IMR-90 (cell line): Measurements from ENCODE around the gene SLC5A2. TPM values are rescaled to one million over a fixed set of nuclear protein-coding genes. Genes with fewer than 3 reads are reported as not detected.

Source experiments
- ATAC-seq: fragments of 200-7000 bp; cut with Tn5 transposase; 2 replicates; pipeline ENCODE4 v1.9.1; 2020; ENCODE audit warnings: low read depth, mild to moderate bottlenecking, moderate library complexity
- BruUV-seq: library from RNA; stranded (reverse); fragments of 400-500 nt; replicated peaks from 2 replicates; lab custom pipeline; 2021; lab: Mats Ljungman, UMichigan
- CTCF ChIA-PET: fragments of 300-600 bp; formaldehyde crosslinking; extraction: SDS; loops from one replicate; lab custom pipeline; 2021; ENCODE audit warnings: antibody characterized with exemption; lab: Yijun Ruan, JAX
- POLR2A ChIA-PET: fragments of 300-600 bp; sonication (Branson Sonifier 250); formaldehyde crosslinking; loops from one replicate; lab custom pipeline; 2022; ENCODE audit warnings: antibody characterized with exemption; ENCODE audit not compliant: unreplicated experiment; lab: Charles Lee
- DNase-seq: peaks from one replicate; pipeline ENCODE4 v3.0.0; 2013
- H2AFZ ChIP-seq: replicated peaks from 2 replicates; pipeline ENCODE3; 2013; ENCODE audit warnings: low read length, mild to moderate bottlenecking; ENCODE audit not compliant: poor library complexity
- H2AK5ac ChIP-seq: 2 replicates; pipeline ENCODE4 v1.6.1; 2013; ENCODE audit warnings: low read depth, low read length, inconsistent platforms
- H2AK9ac ChIP-seq: replicated peaks from 2 replicates; pipeline ENCODE3; 2013; ENCODE audit warnings: mild to moderate bottlenecking, low read depth, low read length, moderate library complexity; ENCODE audit not compliant: poor library complexity
- H2BK120ac ChIP-seq: 2 replicates; pipeline ENCODE4 v1.6.1; 2013; ENCODE audit warnings: low read depth, low read length, inconsistent platforms
- H2BK15ac ChIP-seq: 3 replicates; pipeline ENCODE4 v1.6.1; 2013; ENCODE audit warnings: low read depth, low read length, inconsistent platforms
- H2BK20ac ChIP-seq: 2 replicates; pipeline ENCODE4 v1.6.1; 2013; ENCODE audit warnings: low read depth, mild to moderate bottlenecking, inconsistent platforms, low read length, moderate library complexity
- H2BK5ac ChIP-seq: 2 replicates; pipeline ENCODE4 v1.6.1; 2013; ENCODE audit warnings: mild to moderate bottlenecking, low read depth, low read length, inconsistent platforms; ENCODE audit not compliant: poor library complexity, severe bottlenecking
- H3K14ac ChIP-seq: replicated peaks from 2 replicates; pipeline ENCODE4 v1.6.1; 2013; ENCODE audit warnings: low read depth, low read length, inconsistent platforms
- H3K18ac ChIP-seq: 2 replicates; pipeline ENCODE4 v1.6.1; 2013; ENCODE audit warnings: low read depth, low read length, control low read depth
- H3K23ac ChIP-seq: 2 replicates; pipeline ENCODE4 v1.6.1; 2013; ENCODE audit warnings: low read depth, low read length, inconsistent platforms
- H3K27ac ChIP-seq: 2 replicates; pipeline ENCODE4 v1.5.1; 2013; ENCODE audit warnings: mild to moderate bottlenecking, control low read depth, low read length; ENCODE audit not compliant: insufficient read depth
- H3K27me3 ChIP-seq: 2 replicates; pipeline ENCODE4 v1.6.1; 2013; ENCODE audit warnings: low read length; ENCODE audit not compliant: control insufficient read depth, insufficient read depth
- H3K36me3 ChIP-seq: 2 replicates; pipeline ENCODE4 v1.6.1; 2013; ENCODE audit warnings: low read length, mixed read lengths; ENCODE audit not compliant: control insufficient read depth, insufficient read depth
- H3K4ac ChIP-seq: 2 replicates; pipeline ENCODE4 v1.6.1; 2013; ENCODE audit warnings: low read depth, low read length, inconsistent platforms
- H3K4me1 ChIP-seq: 2 replicates; pipeline ENCODE4 v1.6.1; 2013; ENCODE audit warnings: low read length, mixed read lengths; ENCODE audit not compliant: control insufficient read depth, insufficient read depth
- H3K4me2 ChIP-seq: 2 replicates; pipeline ENCODE4 v1.6.1; 2013; ENCODE audit warnings: low read depth, mild to moderate bottlenecking, control low read depth, low read length, moderate library complexity
- H3K4me3 ChIP-seq: 2 replicates; pipeline ENCODE4 v1.5.1; 2013; ENCODE audit warnings: low read depth, mild to moderate bottlenecking, control low read depth, low read length, moderate library complexity; ENCODE audit not compliant: insufficient read depth
- H3K56ac ChIP-seq: 2 replicates; pipeline ENCODE4 v1.6.1; 2013; ENCODE audit warnings: low read length, inconsistent platforms; ENCODE audit not compliant: insufficient read depth; ENCODE audit errors: extremely low read depth
- H3K79me1 ChIP-seq, 2 experiments: 2 replicates each; pipeline ENCODE4 v1.6.1; 2013; ENCODE audit warnings: low read length in 2 of 2, inconsistent platforms in 1 of 2, low read depth in 1 of 2
- H3K9ac ChIP-seq: 2 replicates; pipeline ENCODE4 v1.6.1; 2013; ENCODE audit warnings: low read depth, low read length, control low read depth
- H3K9me1 ChIP-seq: 2 replicates; pipeline ENCODE4 v1.6.1; 2013; ENCODE audit warnings: low read length, inconsistent platforms; ENCODE audit not compliant: insufficient read depth
- H3K9me3 ChIP-seq: 2 replicates; pipeline ENCODE4 v1.6.1; 2013; ENCODE audit warnings: low read length; ENCODE audit not compliant: control insufficient read depth, insufficient read depth
- H4K20me1 ChIP-seq: 2 replicates; pipeline ENCODE4 v1.6.1; 2013; ENCODE audit warnings: low read length, inconsistent platforms; ENCODE audit not compliant: insufficient read depth
- H4K5ac ChIP-seq: 2 replicates; pipeline ENCODE4 v1.6.1; 2013; ENCODE audit warnings: mild to moderate bottlenecking, low read depth, low read length, control low read depth
- H4K8ac ChIP-seq, 2 experiments: 2 replicates each; pipeline ENCODE4 v1.6.1; 2013; ENCODE audit warnings: low read depth in 2 of 2, low read length in 2 of 2, control low read depth in 1 of 2, inconsistent platforms in 1 of 2
- H4K91ac ChIP-seq: 2 replicates; pipeline ENCODE4 v1.6.1; 2013; ENCODE audit warnings: low read depth, low read length, inconsistent platforms; ENCODE audit not compliant: insufficient read depth
- BHLHE40 ChIP-seq: fragments of 150-350 bp; IDR thresholded peaks from 2 replicates; pipeline ENCODE4 v1.6.1; 2016; ENCODE audit warnings: mild to moderate bottlenecking, low read depth, low read length
- FOS ChIP-seq: fragments of 150-350 bp; IDR thresholded peaks from 2 replicates; pipeline ENCODE4 v1.6.1; 2016; ENCODE audit warnings: low read depth, low read length
- MAFK ChIP-seq: IDR thresholded peaks from 2 replicates; pipeline ENCODE4 v1.6.1; 2012; ENCODE audit warnings: low read depth, low read length, improper control_type of control experiment
- MAZ ChIP-seq: IDR thresholded peaks from 2 replicates; pipeline ENCODE4 v1.6.1; 2012; ENCODE audit warnings: low read depth, mild to moderate bottlenecking, low read length, improper control_type of control experiment, moderate library complexity, borderline replicate concordance
- NFE2L2 ChIP-seq: fragments of 150-350 bp; IDR thresholded peaks from 2 replicates; pipeline ENCODE4 v1.6.1; 2016; ENCODE audit warnings: low read depth, mild to moderate bottlenecking, low read length
- POLR2A ChIP-seq: IDR thresholded peaks from 2 replicates; pipeline ENCODE4 v1.6.1; 2012; ENCODE audit warnings: mild to moderate bottlenecking, low read depth, low read length
- RCOR1 ChIP-seq: IDR thresholded peaks from 2 replicates; pipeline ENCODE4 v1.6.1; 2012; ENCODE audit warnings: mild to moderate bottlenecking, low read length, improper control_type of control experiment; ENCODE audit not compliant: insufficient replicate concordance
- RFX5 ChIP-seq: IDR thresholded peaks from 2 replicates; pipeline ENCODE4 v1.8.0; 2012; ENCODE audit warnings: low read depth, mild to moderate bottlenecking, low read length, moderate library complexity
- WGBS, 2 experiments: methylation state at CpG; one replicate each; pipeline versions ENCODE4 v1.1.5 to v1.1.7; 2013; ENCODE audit warnings: missing lambda C conversion rate in 2 of 2; ENCODE audit not compliant: insufficient read length in 1 of 2; ENCODE audit errors: extremely low coverage in 2 of 2; 5-methylcytosine and 5-hydroxymethylcytosine counted together
- dilution Hi-C: fragments of 300-500 bp; cut with HindIII; formaldehyde crosslinking; loops from one replicate; pipeline ENCODE4 v1.14.3; 2018; ENCODE audit warnings: low sequenced_read_pairs; ENCODE audit not compliant: unreplicated experiment
- in situ Hi-C: fragments of 300-500 bp; cut with MboI; formaldehyde crosslinking; loops from 3 replicates; pipeline ENCODE4 v1.14.3; 2019; ENCODE audit warnings: low sequenced_read_pairs, inconsistent platforms, mixed read lengths
- intact Hi-C: fragments of 100-400 bp; cut with micrococcal nuclease; formaldehyde crosslinking; loops from 2 replicates; pipeline ENCODE4 v1.10.0; 2022
- polyA plus RNA-seq, 3 experiments: library from polyadenylated mRNA; depleted of rRNA; stranded (reverse); fragments of >200 nt; gene quantifications; 2 replicates each; pipeline ENCODE4 v1.2.3, GENCODE V29; 2012; ENCODE audit warnings: low replicate concordance in 1 of 3
- total RNA-seq: library from RNA; depleted of rRNA; stranded (reverse); fragments of >200 nt; gene quantifications from 2 replicates; pipeline ENCODE4 v1.2.3, GENCODE V29; 2012

SLC5A2 gene
- total and polyA plus RNA-seq, 2 of the 4 experiments (the other 2 are of a cell fraction) = not detected

GRCh38 chr16:31453255-31454204 lies 29.4 kb upstream of the SLC5A2 start:
- POLR2A ChIA-PET = interaction anchor here (0.6 to 0.9 kb wide), 2 partner anchors 336 to 412 kb away, joined by 3 to 5 read pairs; partner anchors contain the start of gene KAT8
- peak; percentile 36 for DNase-seq
- intact Hi-C loops = no loop called here

More at GRCh38 chr16:31453255-31454204, 29.4 kb upstream of the SLC5A2 start:
- Histone ChIP-seq H2BK120ac (peak overlapping the region; percentile 68), H3K56ac (no peak overlapping the region), H2AK9ac (peak overlapping the region; percentile 79), H4K8ac (peak overlapping the region; percentile 4 to 35; a peak in 3 of 4 replicates), H3K23ac (peak overlapping the region; percentile 86), H4K20me1 (peaks cover 40% of the 10 kb centered on the region), H3K27me3 (no peaks in the 10 kb centered on the region), H2AK5ac (peak overlapping the region; percentile 87), H2BK20ac (peak overlapping the region; percentile 69), H3K9ac (0 out of 2 replicates have a peak overlapping the region, but pooled peaks have one; percentile 27), H3K14ac (peak overlapping the region; percentile 56), H2AFZ (peak overlapping the region; percentile 17), H2BK15ac (peak overlapping the region; percentile 92; the same call in 2 of the 3 replicates), H3K79me1 (peaks cover 16 to 71% of the 10 kb centered on the region in 2 experiments), H3K9me1 (peaks cover 30% of the 10 kb centered on the region), H3K4me3 (no peak overlapping the region), H3K4me2 (peak overlapping the region; percentile 52), H4K5ac (peak overlapping the region; percentile 69), H3K27ac (peak overlapping the region; percentile 82), H2BK5ac (peak overlapping the region; percentile 66), H3K9me3 (no peaks in the 10 kb centered on the region), H3K18ac (peak overlapping the region; percentile 17), H3K4me1 (peaks cover 25% of the 10 kb centered on the region), H3K36me3 (no peaks in the 10 kb centered on the region; the same call in 1 of the 2 replicates), H4K91ac (peak overlapping the region; percentile 54), H3K4ac (peak overlapping the region; percentile 90)
- BruUV-seq = no TSS peak
- in situ Hi-C loops (loop anchor here (25.0 kb wide), 1 partner anchor 409 kb away; the partner anchor contains the start of gene ZNF267), dilution Hi-C loops (no loop called here)
- ATAC-seq = peak; percentile 28
- WGBS, 2 experiments = 33% methylated on average over 2 of the region's 20 CpGs; no CpG with 5 or more reads in 1 of the 2 experiments
- TF ChIP-seq NFE2L2 (no peak), RCOR1 (no peak), MAFK (peak; percentile 85), MAZ (no peak), RFX5 (no peak), POLR2A (no peak), FOS (no peak), BHLHE40 (no peak)
- CTCF ChIA-PET = interaction anchor here (1.0 kb wide), 2 partner anchors 11 to 36 kb away, joined by 3 to 5 read pairs; partner anchors contain the start of gene ZNF843
